Right atrium auricular region (tissue), 2 donors: ENCODE data around the gene PLD3. TPM values are rescaled to one million over a fixed set of nuclear protein-coding genes. Genes with fewer than 3 reads are reported as not detected.

ENCODE experiments used
- DNase-seq: peaks from one replicate; pipeline ENCODE4 v3.0.0-alpha.2; 2019; ENCODE audit warnings: low spot score
- H3K27ac ChIP-seq, 2 donors: fragments of 200-600 bp; sonication (generic); 1 replicate in 1 of 2; 2 replicates in 1 of 2; pipeline ENCODE4 v1.5.1; 2016 to 2019
- H3K27me3 ChIP-seq, 2 donors: fragments of 200-600 bp; sonication (generic); one replicate each; pipeline versions ENCODE4 v1.5.1 to v1.6.0; 2017 to 2019
- H3K36me3 ChIP-seq: fragments of 200-600 bp; sonication (generic); one replicate; pipeline ENCODE4 v1.5.1; 2016
- H3K4me1 ChIP-seq, 2 donors: fragments of 200-600 bp; sonication (generic); one replicate each; pipeline versions ENCODE4 v1.5.1 to v1.6.0; 2017 to 2019
- H3K4me3 ChIP-seq, 2 donors: fragments of 200-600 bp; sonication (generic); 1 replicate in 1 of 2; 2 replicates in 1 of 2; pipeline ENCODE4 v1.5.1; 2017 to 2019; ENCODE audit warnings: mild to moderate bottlenecking in 1 of 2, moderate library complexity in 1 of 2
- H3K9me3 ChIP-seq, 2 donors: fragments of 200-600 bp; sonication (generic); one replicate each; pipeline ENCODE4 v1.5.1; 2019
- CTCF ChIP-seq, 2 donors: fragments of 200-600 bp; sonication (generic); IDR thresholded peaks; one replicate each; pipeline ENCODE4 v1.5.1; 2019; ENCODE audit warnings: antibody characterized with exemption in 2 of 2
- total RNA-seq, 2 donors: library from RNA; depleted of rRNA; stranded (reverse); fragments of >200 nt; gene quantifications; one replicate each; pipeline ENCODE4 v1.1.0, GENCODE V29; 2016

The PLD3 gene
- total RNA-seq, 2 donors from 2014 or later: 273 to 315 TPM

- no peak for TF ChIP-seq CTCF (IDR thresholded peaks at IDR 0.05)
- no peak for DNase-seq
- Histone ChIP-seq H3K4me3 (no peak overlapping the region), H3K27ac (peak overlapping the region in 1 of 2 donors; percentile 35), H3K36me3 (no peaks in the 10 kb centered on the region), H3K4me1 (peaks cover 0 to 4% of the 10 kb centered on the region in 2 donors), H3K27me3 (no peaks in the 10 kb centered on the region), H3K9me3 (no peaks in the 10 kb centered on the region)
Observed at GRCh38 chr19:40360708-40361241, 12.3 kb downstream of the PLD3 start.

- no peak for TF ChIP-seq CTCF (IDR thresholded peaks at IDR 0.05)
- no peaks in the 10 kb centered on the region for H3K9me3 ChIP-seq
- DNase-seq: no peak
- H3K4me1 ChIP-seq: peaks cover 0 to 15% of the 10 kb centered on the region in 2 donors
- no peak overlapping the region for H3K27ac ChIP-seq
- no peaks in the 10 kb centered on the region for H3K27me3 ChIP-seq
- no peak overlapping the region for H3K4me3 ChIP-seq
- H3K36me3 ChIP-seq: peaks cover 3% of the 10 kb centered on the region
Observed at GRCh38 chr19:40362160-40362559, 13.7 kb downstream of the PLD3 start.

DNA sequence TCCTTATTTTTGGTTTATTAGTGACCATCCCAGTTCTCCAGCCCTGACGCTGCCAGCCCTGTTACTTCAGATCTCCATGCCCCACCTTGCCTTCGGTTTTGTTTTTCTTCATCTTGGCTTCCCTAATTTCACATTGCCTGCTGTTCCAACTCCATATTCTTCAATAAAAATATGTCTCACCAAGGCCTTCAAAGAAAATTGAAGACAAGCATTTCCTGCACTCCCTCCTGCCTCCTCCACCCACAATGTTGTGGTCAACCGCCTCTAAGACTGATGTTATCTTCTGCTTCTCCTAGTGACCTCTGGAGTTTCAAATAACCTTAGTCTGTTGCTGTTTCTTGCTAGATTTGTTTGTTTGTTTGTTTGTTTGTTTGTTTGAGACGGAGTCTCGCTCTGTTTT lies 14.6 kb downstream of the PLD3 start:
- Histone ChIP-seq H3K27me3 (no peaks in the 10 kb centered on the region), H3K36me3 (peaks cover 12% of the 10 kb centered on the region), H3K4me1 (peaks cover 0 to 15% of the 10 kb centered on the region in 2 donors), H3K4me3 (no peak overlapping the region), H3K27ac (no peak overlapping the region), H3K9me3 (no peaks in the 10 kb centered on the region)
- TF ChIP-seq CTCF (IDR thresholded peaks at IDR 0.05): no peak
- DNase-seq: no peak

DNA sequence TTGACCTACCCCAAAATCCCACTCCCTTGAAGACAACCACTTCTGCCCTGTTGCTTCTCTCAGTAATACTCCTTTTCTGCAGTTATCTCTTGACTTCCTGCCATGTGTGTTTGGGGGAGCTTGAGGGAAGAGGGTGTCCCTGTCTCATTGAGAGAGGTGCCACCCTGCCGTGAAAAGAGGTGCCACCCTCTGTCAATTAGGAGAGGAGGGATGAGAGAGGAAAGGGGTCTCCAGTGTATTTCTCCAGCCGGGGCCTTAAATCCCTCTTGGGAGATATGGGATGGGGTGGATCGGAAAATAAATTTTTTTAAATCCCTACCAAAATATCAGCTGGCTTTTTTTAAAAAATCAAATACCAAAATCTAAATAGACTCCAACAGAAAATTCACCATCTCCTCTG lies 16.5 kb downstream of the PLD3 start:
- no peak overlapping the region for H3K27ac ChIP-seq
- TF ChIP-seq CTCF (IDR thresholded peaks at IDR 0.05): no peak

DNA sequence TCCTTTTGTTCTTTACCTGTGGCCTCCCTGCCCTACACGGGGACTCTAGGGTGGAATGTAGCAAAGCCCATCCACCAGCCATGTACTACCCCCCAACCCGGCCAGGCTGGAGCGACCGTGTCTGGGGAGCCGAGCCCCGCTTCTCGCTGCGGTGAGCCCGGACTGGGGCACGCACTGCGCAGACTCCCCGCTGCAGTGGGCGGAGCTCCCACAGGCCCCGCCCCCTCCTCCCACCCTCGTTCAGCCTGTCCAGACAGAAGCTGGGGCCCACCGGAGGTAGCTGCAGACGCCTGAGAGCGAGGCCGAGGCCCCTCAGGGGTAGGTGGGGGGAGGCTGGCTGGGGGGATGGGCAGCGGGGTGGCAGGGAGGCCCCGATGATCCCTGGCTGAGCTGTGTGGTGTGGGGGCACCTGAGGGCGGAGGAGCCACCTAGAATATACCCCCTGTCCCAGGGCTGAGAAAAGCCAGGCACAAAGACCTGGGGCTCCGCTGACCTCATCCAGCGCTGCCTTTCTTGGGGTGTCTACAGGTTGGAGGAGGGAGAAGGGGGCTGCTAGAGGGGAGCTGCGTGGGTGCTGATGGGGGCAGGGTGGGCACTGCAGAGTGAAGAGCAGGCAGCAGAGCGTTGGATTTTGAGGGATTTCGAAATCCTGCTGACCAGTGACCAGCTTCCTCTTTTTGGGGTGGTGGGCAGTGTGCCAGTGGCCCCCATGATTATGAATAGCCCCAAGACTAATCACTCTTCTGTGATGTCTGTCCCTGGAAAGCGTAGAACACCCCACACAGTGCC lies 17.3 kb downstream of the PLD3 start:
- H3K4me1 ChIP-seq: peaks cover 0 to 15% of the 10 kb centered on the region in 2 donors
- H3K4me3 ChIP-seq: peak overlapping the region; percentile 24 to 45
- DNase-seq: no peak
- peaks cover 24% of the 10 kb centered on the region for H3K36me3 ChIP-seq
- peak overlapping the region; percentile 4 to 40 for H3K27ac ChIP-seq
- no peaks in the 10 kb centered on the region for H3K9me3 ChIP-seq
- H3K27me3 ChIP-seq: no peaks in the 10 kb centered on the region
- TF ChIP-seq CTCF (IDR thresholded peaks at IDR 0.05): no peak

More for the DNA sequence above, 16.5 kb downstream of the PLD3 start:
- Histone ChIP-seq H3K36me3 (peaks cover 16% of the 10 kb centered on the region), H3K9me3 (no peaks in the 10 kb centered on the region), H3K4me1 (peaks cover 0 to 15% of the 10 kb centered on the region in 2 donors), H3K4me3 (peak overlapping the region in 1 of 2 donors; percentile 45), H3K27me3 (no peaks in the 10 kb centered on the region)
- no peak for DNase-seq
